ENCODE results near the gene PAXX.

PAXX gene

DNA sequence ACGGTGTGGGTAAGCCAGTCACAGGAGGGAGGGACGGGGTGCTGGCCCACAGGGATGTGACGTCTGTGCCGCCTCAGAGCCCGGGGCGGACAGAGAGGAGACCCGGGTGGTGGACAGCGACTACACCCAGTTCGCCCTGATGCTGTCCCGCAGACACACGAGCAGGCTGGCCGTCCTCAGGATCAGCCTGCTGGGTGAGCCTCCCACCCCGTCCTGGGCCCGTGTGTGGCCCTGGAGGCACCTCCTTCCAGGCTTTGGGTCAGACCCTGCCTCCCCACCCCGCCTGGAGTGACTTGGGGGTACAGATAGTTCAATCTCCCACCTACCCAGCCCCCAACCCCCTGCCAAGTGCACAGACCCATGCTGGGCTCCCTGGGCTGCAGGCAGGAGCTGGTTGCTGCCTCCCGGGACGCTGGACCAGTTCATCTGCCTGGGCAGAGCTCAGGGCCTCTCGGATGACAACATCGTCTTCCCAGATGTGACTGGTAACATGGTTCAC is 38.4 kb upstream of the PAXX start:
- DNase-seq: no peak

DNA sequence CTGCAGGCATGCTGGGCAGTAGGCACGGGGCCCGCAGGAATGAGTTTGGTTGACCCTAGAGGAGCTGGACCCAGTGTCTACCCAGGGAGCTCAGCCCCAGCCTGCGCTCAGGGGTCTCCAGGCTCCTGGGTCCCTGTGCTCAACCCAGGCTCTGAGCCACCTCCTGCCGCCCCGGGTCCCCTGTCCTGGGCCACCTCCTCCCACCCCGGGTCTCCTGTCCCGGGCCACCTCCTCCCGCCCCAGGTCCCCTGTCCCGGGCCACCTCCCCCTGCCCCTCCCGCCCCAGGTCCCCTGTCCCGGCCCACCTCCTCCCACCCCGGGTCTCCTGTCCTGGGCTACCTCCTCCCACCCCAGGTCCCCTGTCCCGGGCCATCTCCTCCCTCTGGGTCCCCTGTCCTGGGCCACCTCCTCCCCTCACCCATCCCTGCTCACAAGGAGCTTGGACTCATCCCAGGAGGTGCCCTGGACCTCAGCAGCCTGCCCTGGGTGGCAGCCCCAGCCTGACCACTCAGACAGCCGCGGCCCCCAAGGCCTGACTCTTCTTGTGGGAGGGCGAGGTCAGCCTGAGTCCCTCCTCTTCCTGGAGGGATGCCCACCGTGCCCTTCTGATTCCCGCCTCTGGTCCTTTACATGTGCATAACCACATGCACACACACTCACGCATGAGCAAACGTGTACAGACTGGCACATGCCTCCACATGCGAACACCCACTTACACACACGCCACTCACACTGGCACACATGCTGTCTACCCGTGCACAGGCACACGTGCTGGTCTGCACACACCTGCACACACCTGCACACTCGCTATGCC is 37.7 kb upstream of the PAXX start:
- no peak for DNase-seq

DNA sequence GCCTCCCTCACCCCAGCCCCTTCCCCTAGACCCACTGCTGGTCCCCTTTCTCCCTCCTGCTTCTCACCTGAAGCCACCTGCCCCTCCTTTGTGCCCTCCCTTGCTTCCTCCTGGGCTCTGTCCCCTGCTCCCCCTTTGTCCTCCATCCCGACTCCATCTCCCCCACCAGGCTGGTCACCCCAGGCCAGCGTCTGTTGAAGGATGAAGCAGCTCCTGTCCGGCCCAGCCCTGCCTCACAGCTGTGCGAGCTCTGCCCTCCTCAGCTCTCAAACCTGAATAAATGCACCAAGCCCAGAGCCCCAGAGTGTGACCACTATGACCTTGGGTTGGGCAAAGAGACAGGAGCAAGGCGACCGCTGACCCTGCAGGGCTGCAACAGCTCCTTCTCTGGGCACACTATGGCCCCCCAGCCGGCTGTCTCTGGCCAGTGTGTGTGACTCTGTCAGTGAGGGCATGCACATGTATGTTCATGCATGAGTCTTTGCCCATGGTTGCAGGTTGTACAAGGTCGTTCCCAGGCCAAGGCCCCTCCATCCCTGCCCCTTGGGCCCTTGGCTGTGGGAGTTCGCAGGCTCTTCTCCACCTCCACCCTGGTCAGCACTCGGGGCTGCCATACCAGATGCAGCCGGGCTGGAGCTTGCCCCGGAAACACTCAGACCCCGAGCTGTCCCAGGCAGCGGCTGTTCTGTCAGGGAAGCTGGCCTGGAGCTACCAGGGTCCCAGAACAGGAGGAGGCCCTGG is 36.9 kb upstream of the PAXX start:
- DNase-seq: no peak

DNA sequence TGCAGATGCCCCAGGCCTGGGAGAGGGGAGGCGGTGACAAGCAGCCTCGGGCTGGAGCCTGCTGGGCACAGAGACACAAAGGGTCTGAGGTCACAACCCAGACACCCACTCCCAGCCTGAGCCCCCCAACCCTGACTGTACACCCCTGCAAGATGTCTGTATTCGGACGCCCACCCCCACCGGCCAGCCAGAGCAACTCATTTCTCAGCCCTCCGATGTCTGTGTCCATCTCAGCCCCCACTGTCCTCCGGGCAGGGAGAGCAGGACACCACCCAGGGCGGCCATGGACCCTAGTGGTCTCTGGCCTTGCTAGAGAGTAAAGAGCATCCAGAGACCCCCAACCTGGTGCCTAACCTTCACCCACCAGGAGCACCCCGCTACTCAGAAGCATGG is 36.3 kb upstream of the PAXX start:
- no peak for DNase-seq

DNA sequence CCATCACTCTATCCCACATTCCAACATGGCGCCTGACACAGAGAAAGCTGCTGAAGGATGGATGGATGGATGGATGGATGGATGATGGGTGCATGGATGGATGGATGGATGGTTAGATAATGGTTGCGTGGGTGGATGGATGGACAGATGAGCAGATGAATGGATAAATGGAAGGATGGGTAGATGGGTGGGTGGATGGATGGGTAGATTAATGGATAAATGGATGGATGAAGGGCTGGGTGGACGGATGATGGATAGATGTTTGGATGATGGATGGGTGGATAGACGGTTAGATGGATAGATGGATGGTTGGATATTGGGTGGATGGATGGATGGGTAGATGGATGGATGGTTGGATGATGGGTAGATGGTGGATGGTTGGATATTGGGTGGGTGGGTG is 35.6 kb upstream of the PAXX start:
- no peak for DNase-seq

DNA sequence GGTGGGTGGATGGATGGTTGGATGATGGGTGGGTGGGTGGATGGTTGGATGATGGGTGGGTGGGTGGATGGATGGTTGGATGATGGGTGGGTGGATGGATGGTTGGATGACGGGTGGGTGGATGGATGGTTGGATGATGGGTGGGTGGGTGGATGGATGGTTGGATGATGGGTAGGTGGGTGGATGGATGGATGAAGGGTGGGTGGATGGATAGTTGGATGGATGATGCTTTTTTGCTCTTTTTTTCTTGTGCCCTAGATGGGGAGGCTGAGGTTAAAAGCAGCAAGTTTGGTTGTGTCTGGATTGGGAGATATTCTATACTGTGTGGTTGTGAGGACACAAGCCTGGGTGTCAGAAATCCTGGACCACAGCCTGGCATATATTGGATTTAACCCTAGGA is 34.8 kb upstream of the PAXX start:
- DNase-seq: no peak

DNA sequence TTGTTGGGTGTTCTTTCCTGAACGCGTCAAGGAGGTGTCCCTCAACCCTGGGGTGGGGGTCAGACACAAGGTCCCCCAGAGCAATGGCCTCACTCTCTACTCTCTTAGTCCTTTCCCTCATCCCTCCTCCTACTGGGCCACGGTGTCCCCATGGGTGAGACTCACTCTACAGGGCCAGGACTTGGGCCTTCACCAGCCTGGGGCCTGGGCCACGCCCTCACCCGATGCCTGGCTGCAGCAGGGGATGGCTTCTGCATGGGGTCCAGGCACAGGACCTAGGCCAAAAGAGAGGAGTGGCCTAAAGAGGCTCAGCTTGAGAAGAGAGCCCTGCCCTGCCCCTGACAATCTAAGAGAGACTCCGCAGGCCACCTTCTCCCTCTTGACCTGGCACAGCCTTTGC is 34.3 kb upstream of the PAXX start:
- DNase-seq: no peak

DNA sequence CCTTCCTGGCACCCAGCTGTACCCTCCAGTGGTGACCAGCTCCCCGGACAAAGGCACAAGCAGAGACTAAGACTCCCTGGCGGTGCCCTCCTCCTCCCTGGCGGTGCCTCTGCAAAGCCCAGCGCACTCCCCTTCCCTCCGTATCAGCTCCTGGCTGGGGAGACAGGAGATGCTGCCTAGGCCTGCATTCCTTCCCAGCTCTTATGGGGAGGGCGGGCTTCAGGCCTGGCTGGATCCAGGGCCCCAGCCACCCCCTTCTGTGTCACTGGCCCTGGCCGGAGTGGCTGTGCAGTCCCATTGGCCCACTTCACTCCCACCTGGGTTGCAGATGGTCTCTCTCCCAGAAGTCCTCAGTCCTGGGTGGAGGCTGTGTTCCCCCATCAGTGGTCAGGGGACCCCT is 33.7 kb upstream of the PAXX start:
- no peak for DNase-seq

DNA sequence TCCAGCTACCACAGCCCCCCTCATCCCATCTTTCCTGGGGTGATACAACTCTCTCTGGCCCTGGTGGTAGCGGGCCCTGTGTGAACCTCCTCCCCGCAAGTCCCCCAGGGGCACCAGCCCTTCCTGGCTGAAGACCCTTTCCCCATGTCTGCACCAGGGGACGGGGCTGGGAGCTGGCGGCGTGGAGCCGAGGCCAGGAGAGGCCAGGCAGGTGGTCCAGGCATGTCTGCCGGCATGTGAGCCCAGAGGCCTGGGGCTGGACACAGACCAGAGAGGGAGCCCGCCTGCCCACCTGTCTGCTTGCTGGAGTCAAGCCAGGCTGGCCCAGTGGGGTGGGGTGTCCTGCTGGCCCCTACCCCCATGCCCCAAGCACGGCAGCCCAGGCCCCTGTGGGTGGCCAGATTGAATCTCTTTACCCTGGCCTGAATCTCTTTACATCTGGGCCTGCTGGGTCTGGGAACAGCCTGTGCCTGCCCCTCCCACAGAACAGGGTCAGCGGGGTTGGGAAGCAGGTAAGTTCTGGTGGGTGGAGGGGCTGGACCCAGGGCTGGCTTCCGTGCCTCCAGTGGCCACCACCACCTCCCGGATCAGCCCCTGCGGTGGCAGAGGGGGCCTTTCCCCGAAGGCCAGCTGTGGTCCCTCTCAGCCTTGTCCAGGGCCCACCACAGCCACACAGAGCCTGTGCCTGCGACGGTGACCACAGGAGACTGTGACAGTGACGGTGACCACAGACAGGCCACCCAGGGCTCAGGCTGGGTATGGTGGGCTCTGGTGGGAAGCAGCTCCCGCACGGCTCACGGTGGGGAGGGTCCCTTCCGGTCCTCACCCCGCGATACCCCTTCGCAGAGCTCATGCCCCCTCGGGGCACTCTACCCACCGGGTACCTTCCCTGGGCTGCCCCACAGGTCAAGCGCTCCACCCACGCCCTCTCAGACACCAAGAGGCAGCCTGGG is 33.0 kb upstream of the PAXX start:
- no peak for DNase-seq

DNA sequence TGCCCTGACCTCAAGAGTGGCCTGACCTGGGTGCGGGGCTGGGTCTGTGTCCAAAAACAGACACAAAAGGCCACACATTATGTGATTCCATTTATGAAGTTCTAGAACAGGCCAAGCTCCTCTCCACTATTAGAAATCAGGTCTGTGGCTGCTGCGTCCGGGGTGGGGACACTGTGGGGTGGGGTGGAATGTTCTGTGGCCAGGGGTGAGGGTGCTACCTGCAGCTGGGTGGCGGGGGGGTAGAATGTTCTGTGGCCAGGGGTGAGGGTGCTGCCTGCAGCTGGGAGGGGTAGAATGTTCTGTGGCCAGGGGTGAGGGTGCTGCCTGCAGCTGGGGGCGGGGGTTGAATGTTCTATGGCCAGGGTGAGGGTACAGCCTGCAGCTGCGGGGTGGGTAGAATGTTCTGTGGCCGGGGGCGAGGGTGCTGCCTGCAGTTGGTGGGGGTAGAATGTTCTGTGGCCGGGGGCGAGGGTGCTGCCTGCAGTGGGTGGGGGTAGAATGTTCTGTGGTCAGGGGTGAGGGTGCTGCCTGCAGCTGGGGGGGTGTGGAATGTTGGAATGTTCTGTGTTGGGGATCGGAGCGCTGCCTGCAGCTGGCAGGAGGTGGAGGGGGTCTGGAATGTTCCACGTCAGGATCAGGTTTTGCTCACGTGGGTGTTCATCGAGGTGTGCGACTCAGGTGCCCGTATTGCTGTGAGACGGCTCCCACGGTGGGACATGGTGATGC is 31.8 kb upstream of the PAXX start:
- DNase-seq: no peak

DNA sequence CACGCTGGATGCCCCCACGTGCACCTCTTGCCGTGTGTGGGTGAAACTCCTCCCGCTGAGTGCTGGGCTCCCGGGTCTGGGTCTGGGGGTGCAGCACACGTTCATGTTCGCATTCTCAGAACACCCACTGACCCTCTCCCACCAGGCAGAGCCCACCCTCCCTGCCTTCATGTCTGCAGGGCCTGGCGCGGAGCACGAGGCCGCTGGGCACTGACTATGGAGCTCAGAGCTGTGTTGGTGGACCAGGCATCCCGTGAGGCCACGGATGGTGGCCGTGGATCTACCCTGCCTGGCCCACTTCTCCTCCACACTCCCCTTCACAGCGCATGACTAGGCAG is 31.3 kb upstream of the PAXX start:
- DNase-seq: no peak

DNA sequence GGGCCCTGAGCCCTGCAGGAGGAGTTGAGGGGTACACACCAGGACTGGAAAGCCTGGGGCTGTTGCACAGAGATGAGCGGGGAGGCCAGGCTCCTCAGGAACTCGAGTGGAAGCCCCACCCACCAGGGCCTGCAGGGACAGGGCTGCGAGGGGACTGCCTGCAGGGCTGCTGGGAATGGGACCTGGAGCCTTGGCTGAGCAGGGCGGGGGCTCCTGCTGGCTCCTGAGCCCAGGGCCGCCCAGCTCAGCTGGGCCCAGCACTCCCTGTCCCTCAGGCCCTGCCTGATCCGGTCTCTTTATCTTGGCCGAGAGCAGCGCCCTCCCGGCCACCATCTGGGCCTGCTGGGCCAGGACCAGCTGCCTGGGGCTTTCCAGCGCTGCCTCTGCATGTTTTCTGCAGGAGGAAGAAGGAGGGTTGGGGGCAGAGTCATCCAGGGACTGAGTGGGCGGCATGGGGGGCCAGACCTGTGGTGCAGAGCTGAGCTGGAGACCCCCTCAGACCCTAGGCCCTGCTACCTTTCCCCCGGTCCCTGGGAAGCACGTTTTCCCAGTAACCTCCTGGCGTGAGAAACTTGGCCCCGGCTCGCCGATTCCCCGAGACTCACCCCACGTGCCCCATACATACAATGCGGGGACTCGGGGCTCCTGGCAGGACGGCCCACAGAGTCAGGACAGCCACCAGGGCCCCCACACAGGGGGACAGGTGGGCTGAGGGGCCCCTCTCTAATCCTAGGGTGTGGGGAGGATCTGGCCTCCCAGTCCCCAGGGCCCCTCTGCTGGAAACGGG is 30.8 kb upstream of the PAXX start:
- DNase-seq: no peak

DNA sequence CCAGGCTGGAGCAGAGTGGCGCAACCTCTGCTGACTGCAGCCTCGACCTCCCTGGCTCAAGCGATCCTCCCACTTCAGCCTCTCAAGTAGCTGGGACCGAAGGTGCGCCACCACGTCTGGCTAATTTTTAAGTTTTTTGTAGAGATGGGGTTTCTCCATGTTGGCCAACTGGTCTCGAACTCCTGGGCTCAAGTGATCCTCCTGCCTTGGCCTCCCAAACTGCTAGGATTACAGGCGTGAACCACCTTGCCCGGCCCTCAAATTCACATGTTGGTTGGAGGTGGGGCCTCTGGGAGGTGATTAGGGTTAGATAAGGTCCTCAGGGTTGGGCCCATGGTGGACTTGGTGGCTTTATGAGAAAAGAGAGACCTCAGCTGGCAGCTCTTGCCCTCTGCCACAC is 30.1 kb upstream of the PAXX start:
- DNase-seq: no peak

DNA sequence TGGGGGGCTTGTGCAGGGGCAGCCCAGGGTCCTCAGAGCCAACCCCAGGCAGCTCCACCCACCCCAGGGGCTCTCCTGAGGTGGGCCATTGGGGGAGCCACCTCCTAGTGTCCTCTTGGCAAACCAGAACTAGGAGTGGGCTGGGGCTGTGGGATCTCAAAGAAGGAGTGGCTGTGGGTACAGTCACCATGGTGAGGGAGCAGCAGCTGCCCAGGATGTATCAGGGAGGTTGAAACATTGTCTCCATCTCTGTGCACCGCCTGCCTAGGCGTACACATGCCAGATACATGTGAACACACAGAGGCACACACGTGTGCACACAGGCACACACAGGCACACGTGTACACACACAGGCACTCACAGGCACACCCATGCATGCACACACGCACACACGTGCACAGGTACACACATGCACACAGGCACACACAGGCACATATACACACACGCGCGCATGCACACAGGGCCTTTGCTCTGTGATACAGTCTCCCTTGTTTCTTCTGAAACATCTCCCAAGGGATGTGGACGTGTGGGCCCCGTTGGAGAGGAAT is 29.4 kb upstream of the PAXX start:
- no peak for DNase-seq

DNA sequence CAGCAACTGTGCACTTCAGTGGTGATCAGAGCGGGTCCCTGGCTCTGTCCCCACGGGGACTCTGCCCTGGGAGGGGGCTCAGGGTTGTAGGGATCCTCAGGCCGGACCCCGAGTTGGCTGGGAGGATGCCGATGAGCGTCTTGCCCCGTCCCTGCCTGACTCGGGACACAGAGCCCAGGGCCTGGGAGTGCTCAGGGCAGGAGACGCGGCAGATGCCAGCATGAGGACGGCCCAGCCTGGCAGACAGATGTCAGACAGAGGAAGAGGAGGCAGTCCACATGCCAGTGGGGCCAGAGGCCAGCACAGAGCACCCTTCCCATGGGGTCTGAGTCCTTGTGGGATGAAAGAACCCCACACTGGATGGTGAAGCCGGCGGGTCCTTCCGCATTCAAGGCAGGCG is 28.9 kb upstream of the PAXX start:
- DNase-seq: no peak

DNA sequence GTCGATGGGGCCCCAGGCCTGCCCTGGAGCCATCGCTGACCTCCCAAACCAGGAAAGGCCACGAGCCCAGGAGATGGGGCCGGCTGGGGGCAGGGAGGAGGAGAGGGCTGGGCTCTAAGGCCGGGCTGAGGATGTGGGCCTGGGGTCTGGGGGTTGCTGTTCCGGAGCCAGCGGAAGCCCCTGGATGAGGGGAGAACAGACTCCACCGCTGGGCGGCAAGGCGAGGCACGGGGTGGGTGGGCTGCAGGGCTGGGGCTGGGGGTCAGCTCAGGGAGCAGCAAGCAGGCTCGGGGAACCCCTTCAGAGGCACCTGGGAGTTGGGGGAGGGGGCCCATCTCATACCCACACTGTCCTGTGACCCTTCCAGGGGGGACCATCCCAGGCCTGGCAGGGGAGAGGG is 28.5 kb upstream of the PAXX start:
- no peak for DNase-seq

DNA sequence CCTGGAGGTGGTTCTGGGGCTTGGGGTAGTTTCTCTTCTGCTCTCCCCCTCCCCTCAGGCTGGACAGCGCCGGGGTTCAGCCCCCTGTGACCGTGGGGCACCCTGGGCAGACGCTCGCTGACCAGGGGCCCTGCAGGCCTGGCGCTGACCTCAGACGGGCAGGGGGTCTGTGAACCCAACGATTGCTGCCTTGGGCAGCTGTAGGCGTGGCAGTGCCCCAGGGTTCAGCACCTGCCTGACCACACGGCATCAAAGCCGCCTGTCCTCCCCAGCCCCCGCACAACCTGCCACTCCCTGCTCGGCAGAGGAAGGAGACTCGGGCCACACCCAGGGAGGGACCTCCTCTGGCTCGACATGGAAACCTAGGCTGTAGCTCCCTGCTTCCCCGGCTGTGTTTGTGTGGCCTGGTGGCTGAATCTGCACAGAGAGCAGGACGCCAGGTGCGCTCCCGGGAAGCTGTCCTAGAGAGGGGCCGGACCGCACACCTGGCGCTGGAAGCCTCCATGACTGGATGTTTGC is 28.0 kb upstream of the PAXX start:
- peak; percentile 86 for DNase-seq

DNA sequence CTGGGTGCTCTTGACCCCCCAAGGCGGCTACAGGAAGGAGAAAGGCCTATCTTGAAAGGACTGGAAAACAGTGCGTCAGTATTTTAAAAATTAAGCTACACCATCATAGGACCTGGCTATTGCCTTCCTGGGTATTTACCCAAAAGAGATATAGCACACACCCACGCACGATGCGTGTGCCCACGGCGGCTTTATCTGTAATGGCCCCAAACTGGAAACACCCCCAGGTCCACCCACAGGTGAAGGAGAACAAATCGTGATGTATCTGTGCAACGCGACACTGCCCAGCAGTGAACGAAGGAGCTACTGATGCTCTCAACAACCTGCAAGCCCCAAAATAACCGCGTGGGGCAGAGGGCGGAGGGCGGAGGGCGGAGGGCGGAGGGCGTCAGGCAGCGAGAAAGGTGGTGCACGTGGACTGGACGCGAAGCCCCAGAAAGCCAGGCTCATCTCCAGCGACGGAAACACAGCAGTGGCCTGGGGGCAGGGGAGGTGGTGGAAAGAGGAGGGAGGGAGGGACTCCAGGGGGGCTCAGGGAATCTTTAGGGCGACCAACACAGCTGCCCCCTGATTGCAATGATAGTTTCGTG is 27.3 kb upstream of the PAXX start:
- no peak for DNase-seq

DNA sequence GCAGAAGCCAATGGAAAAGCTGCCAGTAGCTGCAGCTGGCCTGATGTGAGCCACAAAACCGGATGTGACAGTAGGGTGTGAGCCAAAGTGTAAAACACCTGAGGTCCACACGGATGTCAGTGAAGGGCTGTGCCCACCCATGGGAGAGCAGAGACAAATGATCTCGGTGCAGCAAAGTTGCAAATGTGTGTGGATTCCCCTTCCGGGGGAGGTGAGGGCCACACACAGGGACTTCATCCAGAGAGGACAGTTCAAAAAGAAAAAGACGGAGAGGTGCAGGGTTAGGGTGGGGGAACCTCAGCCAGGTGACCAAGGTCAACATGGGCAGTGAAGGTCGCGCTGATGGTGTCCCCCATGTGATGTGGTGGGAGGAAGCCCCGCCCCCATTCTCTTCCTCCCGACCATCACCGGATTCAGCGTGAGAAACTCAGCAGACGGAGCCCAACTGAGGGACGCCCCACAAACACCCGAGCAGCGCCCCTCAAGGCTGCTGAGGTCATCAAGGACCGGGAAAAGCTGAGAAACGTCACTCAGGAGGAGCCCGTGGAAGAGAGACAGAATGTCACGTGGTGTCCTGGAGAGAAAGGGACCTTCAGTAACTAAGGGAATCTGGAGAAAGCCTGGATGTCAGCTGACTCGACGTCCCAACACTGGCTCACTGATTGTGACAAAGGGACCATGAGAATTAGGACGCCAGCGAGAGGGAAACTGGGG is 26.3 kb upstream of the PAXX start:
- DNase-seq: no peak

Data from NCI-H146 (cell line).